ENCODE measurements around the gene NPHP3.
A peak's percentile ranks its signal among the peaks of the same experiment; 100 is the strongest.

The NPHP3 gene

GRCh38 chr3:132695422-132695821, 26.8 kb downstream of the NPHP3 start:
- no peak for DNase-seq

- no peak for DNase-seq
Measured at GRCh38 chr3:132694991-132695390, 27.2 kb downstream of the NPHP3 start.

DNA sequence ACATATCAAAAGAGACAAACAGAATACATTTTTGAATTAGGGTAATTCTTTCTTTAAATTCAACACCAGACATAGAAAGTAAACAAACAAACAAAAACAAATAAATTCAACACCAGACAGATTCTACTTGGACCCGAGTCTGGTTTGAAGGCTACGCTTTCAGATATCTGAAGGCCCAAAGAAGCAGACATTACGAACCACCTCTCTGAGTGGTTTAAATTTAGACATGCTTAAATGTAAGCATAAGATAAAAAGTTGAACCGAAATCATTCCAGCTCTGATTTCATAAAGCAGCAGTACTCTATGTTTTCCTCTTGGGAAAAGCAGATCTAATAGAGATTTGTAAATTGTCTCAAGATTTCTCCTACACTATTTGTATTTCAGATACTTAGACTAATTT, 32.2 kb downstream of the NPHP3 start:
- no peak for DNase-seq

GRCh38 chr3:132682201-132682600, 40.0 kb downstream of the NPHP3 start:
- no peak for DNase-seq

DNA sequence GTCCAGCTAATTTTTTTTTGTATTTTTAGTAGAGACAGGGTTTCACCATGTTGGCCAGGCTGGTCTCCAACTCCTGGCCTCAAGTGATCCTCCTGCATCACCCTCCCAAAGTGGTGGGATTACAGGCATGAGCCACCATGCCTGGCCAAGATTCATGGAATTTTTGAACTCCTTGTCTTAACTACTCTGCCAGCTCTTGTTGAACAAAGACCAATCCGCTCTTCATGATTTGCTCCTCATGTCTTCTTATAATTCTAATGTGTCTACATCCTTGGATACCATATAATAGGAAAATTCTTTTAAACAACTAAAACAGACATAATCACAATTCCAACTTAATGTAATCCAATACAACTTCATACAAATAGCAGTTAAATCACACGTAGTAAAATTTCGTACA, 40.8 kb downstream of the NPHP3 start:
- no peak for DNase-seq

GRCh38 chr3:132679911-132680310, 42.3 kb downstream of the NPHP3 start:
- no peak for DNase-seq

DNA sequence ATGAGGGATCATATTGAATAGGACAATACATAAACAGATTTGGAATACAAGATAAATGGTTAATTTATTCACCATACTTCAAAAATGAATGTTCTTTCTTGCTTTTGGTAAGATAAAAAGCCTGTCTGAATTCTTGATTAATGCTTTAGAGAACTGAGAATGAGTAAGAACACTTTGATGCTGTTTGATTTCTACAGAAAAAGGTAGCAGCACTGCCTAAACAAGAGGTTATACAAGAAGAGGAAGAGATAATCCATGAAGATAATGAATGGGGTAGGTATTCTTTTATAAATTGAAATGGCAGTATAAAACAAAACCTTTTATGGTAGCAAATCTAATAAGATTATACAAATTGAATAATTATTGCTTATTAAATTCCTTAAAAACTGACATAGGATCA, 46.8 kb downstream of the NPHP3 start:
- peak in 1 of 5 experiments; percentile 35 for DNase-seq

- no peak for DNase-seq
Measured at GRCh38 chr3:132669256-132669777, 52.9 kb downstream of the NPHP3 start.

DNA sequence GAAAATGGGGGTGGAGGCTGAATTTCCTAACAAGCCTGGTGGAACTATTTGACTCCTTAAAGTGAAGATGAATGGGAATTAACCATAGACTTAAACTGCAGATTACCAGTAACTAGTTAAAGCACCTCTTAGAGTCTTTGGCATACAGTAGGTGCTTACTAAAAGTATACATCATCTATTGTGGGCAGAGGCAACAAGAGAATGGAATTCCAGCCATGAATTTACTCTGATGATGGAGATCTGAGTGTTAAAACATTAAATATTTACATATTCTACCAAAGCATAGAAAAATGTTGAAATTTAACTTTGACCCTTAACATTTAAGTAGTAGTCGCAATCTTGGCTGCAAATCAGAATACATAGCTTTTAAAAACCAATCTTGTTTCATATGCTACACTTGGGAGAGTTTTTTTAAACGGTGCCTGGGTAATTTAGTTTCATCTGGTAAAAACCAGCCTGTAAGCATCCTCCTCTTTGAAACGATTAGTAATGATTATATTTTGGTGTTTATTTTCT, 56.9 kb downstream of the NPHP3 start:
- no peak for DNase-seq

GRCh38 chr3:132662212-132662611, 60.0 kb downstream of the NPHP3 start:
- no peak for DNase-seq

- DNase-seq, result no peak
Measured at GRCh38 chr3:132661101-132661500, 61.1 kb downstream of the NPHP3 start.

DNA sequence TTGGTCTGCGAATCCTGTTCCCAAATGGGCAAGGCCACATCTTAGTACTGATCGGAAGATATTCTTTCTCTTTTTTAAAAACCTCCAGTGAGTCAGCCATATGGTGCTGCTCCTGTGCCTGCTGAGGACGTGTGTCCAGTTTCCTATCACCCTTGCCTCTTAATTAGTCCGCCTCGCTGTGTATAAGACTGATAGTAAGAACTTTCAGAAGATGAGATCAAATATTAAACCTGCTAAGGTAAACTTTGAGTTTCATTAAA, 61.5 kb downstream of the NPHP3 start:
- DNase-seq, result peak in 1 of 5 experiments; percentile 27

- DNase-seq, result peak; percentile 44 to 85 (median 59)
Measured at GRCh38 chr3:132660052-132660810, 62.0 kb downstream of the NPHP3 start, which contains the start of gene UBA5. Gene UBA5 (plus strand): TSS chr3:132660329. CDS start chr3:132660538, 209 bp downstream.

GRCh38 chr3:132659365-132660051, 62.7 kb downstream of the NPHP3 start, which contains the start of gene ACAD11:
Gene ACAD11 (minus strand): TSS chr3:132659809. CDS start chr3:132659751, 58 bp downstream.
- peak in 2 of 5 experiments; percentile 11 to 39 for DNase-seq

DNA sequence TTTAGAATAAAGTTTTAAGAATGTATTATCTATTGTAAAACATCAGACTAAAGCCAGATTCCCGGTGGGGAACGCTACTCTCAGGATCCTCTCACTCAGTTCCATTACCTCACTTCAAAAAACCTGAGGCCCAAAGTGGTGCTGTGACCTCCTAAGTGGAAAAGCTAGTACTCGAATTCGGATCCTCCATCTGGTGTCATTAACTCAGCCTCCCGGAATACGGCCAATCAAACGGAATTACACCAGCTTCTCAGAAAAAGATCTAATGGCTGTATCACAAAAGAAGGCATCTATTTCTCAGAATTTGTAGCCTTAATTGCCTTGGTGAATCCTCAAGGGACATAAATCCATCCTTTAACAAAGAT, 63.2 kb downstream of the NPHP3 start:
- no peak for DNase-seq

DNA sequence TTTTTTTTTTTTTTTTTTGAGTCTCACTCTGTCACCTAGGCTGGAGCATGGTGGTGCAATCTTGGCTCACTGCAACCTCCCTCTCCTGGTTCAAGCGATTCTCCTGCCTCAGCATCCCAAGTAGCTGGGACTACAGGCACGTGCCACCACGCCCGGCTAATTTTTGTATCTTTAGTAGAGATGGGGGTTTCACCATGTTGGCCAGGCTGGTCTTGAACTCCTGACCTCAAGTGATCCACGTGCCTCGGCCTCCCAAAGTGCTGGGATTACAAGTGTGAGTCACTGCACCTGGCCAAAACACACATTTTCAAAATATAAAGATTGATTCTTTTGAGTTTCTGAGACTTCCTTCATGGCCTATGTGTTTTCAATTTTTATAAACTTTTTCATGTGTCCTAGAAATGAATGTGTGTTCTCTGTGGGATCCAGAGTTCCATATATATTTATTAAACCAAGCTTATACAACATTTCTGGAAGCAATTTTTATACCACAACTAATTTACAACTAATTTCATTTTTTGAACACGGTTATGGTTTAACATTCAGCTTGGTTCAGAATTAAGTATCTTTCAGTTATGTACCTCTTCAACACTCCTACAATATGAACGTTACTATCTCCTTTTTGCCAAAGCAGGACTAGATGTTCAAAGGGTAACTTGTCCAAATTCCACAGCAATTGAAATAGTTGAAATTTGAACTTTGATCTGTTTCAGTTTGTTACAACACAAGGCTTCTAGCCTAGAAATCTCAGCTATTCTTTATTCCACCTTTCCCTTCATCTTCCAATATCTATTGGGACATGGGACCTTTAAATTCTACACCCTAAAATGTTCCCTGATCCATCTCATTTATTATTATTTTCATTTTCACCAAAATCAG, 64.1 kb downstream of the NPHP3 start:
- DNase-seq, result no peak

DNA sequence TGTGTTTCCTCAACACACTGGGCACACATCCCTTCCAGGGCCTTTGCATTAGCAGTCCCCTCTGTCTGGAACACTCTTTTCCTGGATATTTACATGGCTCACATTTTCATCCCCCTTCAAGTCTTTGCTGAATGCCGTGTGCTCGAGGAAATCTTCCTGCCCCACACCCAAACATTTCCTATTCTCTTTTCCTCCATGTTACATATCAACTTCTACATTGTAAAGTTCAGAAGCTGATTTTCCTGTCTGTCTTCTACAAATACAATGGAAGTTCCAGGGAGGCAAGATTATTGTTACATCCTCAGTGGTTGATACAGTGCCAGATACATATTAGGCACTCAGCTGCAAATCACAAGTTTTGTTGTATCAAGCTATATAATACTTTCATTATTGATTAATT, 66.7 kb downstream of the NPHP3 start:
- no peak for DNase-seq

DNA sequence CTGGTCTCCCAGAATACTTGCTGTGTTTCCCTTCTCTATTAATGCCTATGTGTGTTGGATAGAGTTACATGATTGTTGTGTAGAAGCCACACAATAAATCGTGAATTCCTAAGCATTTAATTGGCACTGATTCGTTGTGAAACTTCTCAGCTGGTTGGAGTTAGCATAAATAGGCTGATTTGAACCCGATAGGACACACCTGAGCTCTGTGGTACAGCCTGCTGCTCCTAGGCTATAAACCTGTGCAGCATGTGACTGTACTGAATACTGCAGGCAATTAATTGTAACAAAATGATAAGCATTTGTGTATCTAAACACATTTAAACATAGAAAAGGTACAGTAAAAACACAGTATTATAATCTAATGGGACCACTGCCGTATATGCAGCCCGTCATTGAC, 67.5 kb downstream of the NPHP3 start:
- DNase-seq, result no peak

- no peak for DNase-seq
Measured at GRCh38 chr3:132654190-132654589, 68.0 kb downstream of the NPHP3 start.

DNA sequence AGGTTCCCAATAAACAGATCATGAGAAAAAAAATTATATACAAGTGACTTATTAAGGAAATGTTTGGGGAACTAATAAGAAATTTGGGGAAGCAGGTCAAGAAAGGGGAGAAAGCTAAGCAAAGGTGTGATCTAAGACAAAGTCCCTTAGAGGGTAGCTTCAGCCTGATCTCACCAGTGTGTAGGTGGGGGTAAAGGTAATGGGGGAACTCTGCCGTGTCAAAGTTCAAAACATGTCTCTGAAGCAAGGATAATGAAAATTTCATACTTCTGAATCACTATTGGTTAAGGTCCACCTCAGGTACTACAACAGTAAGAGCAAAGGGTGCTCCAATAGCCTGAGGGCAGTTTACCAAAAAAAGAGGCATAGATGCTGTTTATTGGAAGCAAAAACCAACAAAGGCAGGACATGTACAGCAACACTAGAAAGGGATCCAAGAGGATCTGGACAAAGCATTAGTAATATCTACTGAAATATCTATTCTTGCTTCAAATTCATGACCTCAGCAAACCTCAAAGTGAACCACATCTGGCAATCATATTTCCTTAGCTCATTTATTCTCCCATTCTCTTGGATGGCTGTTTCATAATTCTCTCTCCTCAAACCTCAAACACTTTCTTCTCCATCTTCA, 69.5 kb downstream of the NPHP3 start:
- DNase-seq, result no peak

DNA sequence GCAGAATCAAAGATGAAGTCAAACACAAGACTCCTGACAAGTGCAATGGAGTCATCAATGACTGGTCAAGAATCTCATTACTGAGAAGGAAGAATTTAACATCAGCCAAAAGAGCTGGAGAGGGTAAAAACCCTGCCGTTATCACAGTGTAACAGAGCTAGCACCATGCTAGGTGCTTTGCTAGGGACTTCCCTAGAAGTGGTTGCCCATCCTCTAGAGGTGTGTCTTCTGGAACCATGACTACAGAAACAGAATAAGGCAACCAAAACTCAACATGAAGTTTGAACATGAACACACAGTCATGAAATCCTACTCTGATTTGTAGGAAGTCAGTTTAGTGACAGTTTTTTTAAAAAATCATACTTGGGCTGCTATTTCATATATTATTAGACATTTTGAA, 72.1 kb downstream of the NPHP3 start:
- DNase-seq, result no peak

DNA sequence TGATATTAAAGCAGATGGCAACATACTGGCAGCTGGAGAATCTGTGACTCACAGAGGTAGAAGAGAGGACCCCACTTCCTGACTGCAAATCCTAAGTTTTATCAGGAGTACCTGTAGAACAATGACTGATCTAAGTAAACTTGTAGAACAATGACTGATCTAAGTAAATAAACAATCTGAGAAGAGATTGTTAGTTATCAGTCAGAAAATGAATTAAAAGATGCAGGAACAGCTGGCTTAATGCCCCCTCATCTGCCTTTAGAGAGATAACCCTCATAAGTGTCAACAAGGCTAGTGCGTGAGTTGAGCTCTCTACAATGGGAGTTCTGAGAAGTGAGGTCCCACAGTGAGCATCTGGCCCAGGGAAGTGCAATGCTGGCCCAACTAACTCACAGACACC, 77.2 kb downstream of the NPHP3 start:
- no peak for DNase-seq

DNA sequence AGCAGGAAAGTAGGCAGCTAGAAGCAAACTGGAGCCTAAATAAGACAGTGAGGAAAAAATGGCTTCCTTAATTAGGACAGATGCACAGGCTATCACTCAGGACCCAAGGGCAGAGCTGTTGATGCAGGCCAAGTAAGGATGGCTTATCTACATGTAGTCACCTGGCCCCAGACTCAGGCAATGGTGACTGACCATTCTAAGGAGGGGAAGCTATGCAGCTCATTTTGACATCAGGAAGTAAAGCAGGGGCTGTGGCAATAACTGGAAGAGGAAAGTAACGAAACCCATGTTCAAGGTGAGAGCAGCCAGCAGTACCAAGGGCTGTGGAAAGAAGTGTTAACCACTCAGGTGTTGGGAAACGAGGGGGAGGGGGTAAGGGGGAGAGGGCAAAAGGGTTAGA, 78.8 kb downstream of the NPHP3 start:
- DNase-seq, result no peak

Measured in T-helper 2 cell (primary cell).